GM23338 (cell line): ENCODE data around the gene STX8. TPM values are rescaled to one million over a fixed set of nuclear protein-coding genes. Genes with fewer than 3 reads are reported as not detected.

Experiments used
- ATAC-seq: fragments of 200-7000 bp; cut with Tn5 transposase; 3 replicates; pipeline ENCODE4 v1.9.1; 2020
- DNase-seq: peaks from one replicate; pipeline ENCODE4 v3.0.0-alpha.2; 2015; ENCODE audit warnings: low spot score
- H2AFZ ChIP-seq: fragments of 200-600 bp; sonication (generic); 2 replicates; pipeline ENCODE4 v1.8.0; 2016; ENCODE audit warnings: antibody characterized with exemption, mild to moderate bottlenecking, moderate library complexity
- H3F3A ChIP-seq: fragments of 200-600 bp; sonication (generic); replicated peaks from 2 replicates; pipeline ENCODE4 v1.8.0; 2017; ENCODE audit warnings: antibody characterized with exemption, mixed run types, low read depth
- H3K27ac ChIP-seq: fragments of 200-600 bp; sonication (generic); 2 replicates; pipeline ENCODE4 v1.6.1; 2016; ENCODE audit warnings: low read depth
- H3K27me3 ChIP-seq: fragments of 200-600 bp; sonication (generic); 2 replicates; pipeline ENCODE4 v1.8.0; 2016; ENCODE audit warnings: mild to moderate bottlenecking, mixed run types, moderate library complexity; ENCODE audit not compliant: insufficient read depth
- H3K36me3 ChIP-seq: fragments of 200-600 bp; sonication (generic); 2 replicates; pipeline ENCODE4 v1.8.0; 2016; ENCODE audit warnings: mild to moderate bottlenecking; ENCODE audit not compliant: insufficient read depth
- H3K4me1 ChIP-seq: fragments of 200-600 bp; sonication (generic); 2 replicates; pipeline ENCODE4 v1.8.0; 2016; ENCODE audit warnings: mild to moderate bottlenecking, moderate library complexity; ENCODE audit not compliant: insufficient read depth
- H3K4me2 ChIP-seq: fragments of 200-600 bp; sonication (generic); 2 replicates; pipeline ENCODE4 v1.7.1; 2017; ENCODE audit warnings: mixed run types
- H3K4me3 ChIP-seq: fragments of 200-600 bp; sonication (generic); 2 replicates; pipeline ENCODE4 v1.6.1; 2016; ENCODE audit warnings: mixed run types
- H3K79me2 ChIP-seq: fragments of 200-600 bp; sonication (generic); replicated peaks from 2 replicates; pipeline ENCODE4 v1.8.0; 2017; ENCODE audit warnings: mild to moderate bottlenecking; ENCODE audit not compliant: insufficient read depth
- H3K9me2 ChIP-seq: fragments of 200-600 bp; sonication (generic); 2 replicates; pipeline ENCODE4 v1.8.0; 2017; ENCODE audit not compliant: insufficient read depth
- H4K20me1 ChIP-seq: fragments of 200-600 bp; sonication (generic); replicated peaks from 2 replicates; pipeline ENCODE4 v1.8.0; 2017; ENCODE audit warnings: mild to moderate bottlenecking; ENCODE audit not compliant: insufficient read depth
- H3K27ac Mint-ChIP-seq: 2 replicates; pipeline ENCODE4 v1.8.0; 2020; ENCODE audit warnings: inconsistent platforms, mild to moderate bottlenecking, moderate library complexity, mixed read lengths
- H3K27me3 Mint-ChIP-seq: 3 replicates; pipeline ENCODE4 v1.8.0; 2022; ENCODE audit warnings: low read depth, mild to moderate bottlenecking, moderate library complexity, mixed read lengths, inconsistent platforms; ENCODE audit not compliant: insufficient read depth, poor library complexity
- H3K36me3 Mint-ChIP-seq: 3 replicates; pipeline ENCODE4 v1.8.0; 2021; ENCODE audit warnings: low read depth, mild to moderate bottlenecking, inconsistent platforms, moderate library complexity, mixed read lengths
- H3K4me1 Mint-ChIP-seq: 3 replicates; pipeline ENCODE4 v1.8.0; 2020; ENCODE audit warnings: mild to moderate bottlenecking, inconsistent platforms, mixed read lengths
- H3K4me3 Mint-ChIP-seq: 3 replicates; pipeline ENCODE4 v1.8.0; 2021; ENCODE audit warnings: moderate library complexity, mild to moderate bottlenecking, inconsistent platforms, mixed read lengths
- H3K9me3 Mint-ChIP-seq: 3 replicates; pipeline ENCODE4 v1.8.0; 2020; ENCODE audit warnings: moderate library complexity, mild to moderate bottlenecking, inconsistent platforms, mixed read lengths
- CREB1 ChIP-seq: fragments of 250-450 bp; sonication (Bioruptor Pico); IDR thresholded peaks from 2 replicates; pipeline ENCODE4 v1.5.0; 2020; ENCODE audit warnings: low read depth, mild to moderate bottlenecking, moderate library complexity
- EZH2 ChIP-seq: fragments of 200-600 bp; sonication (generic); IDR thresholded peaks from one replicate; pipeline ENCODE4 v1.8.0; 2017; ENCODE audit warnings: antibody characterized with exemption, mild to moderate bottlenecking, low read depth; ENCODE audit not compliant: unreplicated experiment
- EZH2phosphoT487 ChIP-seq: fragments of 200-600 bp; sonication (generic); IDR thresholded peaks from one replicate; pipeline ENCODE4 v1.8.1; 2018; ENCODE audit warnings: antibody characterized with exemption; ENCODE audit not compliant: unreplicated experiment
- JUNB ChIP-seq: IDR thresholded peaks from one replicate; pipeline ENCODE4 v1.6.1; 2016; ENCODE audit warnings: antibody characterized with exemption; ENCODE audit not compliant: unreplicated experiment
- NANOG ChIP-seq: IDR thresholded peaks from 2 replicates; pipeline ENCODE4 v1.6.1; 2016; ENCODE audit warnings: antibody characterized with exemption, borderline replicate concordance
- POLR2AphosphoS5 ChIP-seq: IDR thresholded peaks from 2 replicates; pipeline ENCODE4 v1.6.1; 2016; ENCODE audit warnings: antibody characterized with exemption, low read depth
- STAT1 ChIP-seq: IDR thresholded peaks from one replicate; pipeline ENCODE4 v1.6.1; 2016; ENCODE audit warnings: antibody characterized with exemption; ENCODE audit not compliant: unreplicated experiment
- ZNF114 ChIP-seq: fragments of 250-450 bp; sonication (Bioruptor Pico); IDR thresholded peaks from 2 replicates; pipeline ENCODE4 v1.5.0; 2020; ENCODE audit warnings: mild to moderate bottlenecking, moderate library complexity
- ZNF331 ChIP-seq: fragments of 250-450 bp; sonication (Bioruptor Pico); IDR thresholded peaks from 2 replicates; pipeline ENCODE4 v1.5.0; 2020; ENCODE audit warnings: low read depth, mild to moderate bottlenecking, moderate library complexity
- polyA plus RNA-seq: library from polyadenylated mRNA; unstranded; fragments of >200 nt; fragmentation: Nextera tagmentation; extraction: Ambion mirVana; gene quantifications from 2 replicates; pipeline ENCODE4 v1.2.1, GENCODE V29; 2016
- total RNA-seq: library from RNA; depleted of rRNA; stranded (reverse); fragments of >200 nt; shearing (Covaris generic); gene quantifications from 2 replicates; pipeline ENCODE4 v1.2.3, GENCODE V29; 2014
- TF ChIP-seq, protein P1 (sequence below): IDR thresholded peaks from one replicate; pipeline ENCODE4 v1.6.1; 2018; ENCODE audit warnings: antibody characterized with exemption; ENCODE audit not compliant: unreplicated experiment
- TF ChIP-seq, protein P2 (sequence below): IDR thresholded peaks from 2 replicates; pipeline ENCODE4 v1.6.1; 2016; ENCODE audit warnings: antibody characterized with exemption
- TF ChIP-seq, protein P3 (sequence below): fragments of 250-450 bp; sonication (Bioruptor Pico); IDR thresholded peaks from 2 replicates; pipeline ENCODE4 v1.5.0; 2020; ENCODE audit warnings: mild to moderate bottlenecking, moderate library complexity
- TF ChIP-seq, protein P4 (sequence below), 2 experiments: fragments of 200-600 bp in 1 of 2; sonication (generic) in 1 of 2; conservative IDR thresholded peaks; 2 replicates each; pipeline versions ENCODE4 v1.5.1 to v1.6.1; 2016 to 2017; ENCODE audit warnings: antibody characterized with exemption in 2 of 2, low read depth in 2 of 2, mild to moderate bottlenecking in 2 of 2, moderate library complexity in 1 of 2

STX8 gene
- total and polyA plus RNA-seq, 2 experiments from 2014 or later: 59.4 to 82.3 TPM

GRCh38 chr17:9223531-9223930 lies 352.1 kb downstream of the STX8 start:
- no peak overlapping the region for H3K27ac ChIP-seq
- H3K79me2 ChIP-seq: no peaks in the 10 kb centered on the region
- no peaks in the 10 kb centered on the region for H3F3A ChIP-seq
- no peak overlapping the region for H3K4me2 ChIP-seq
- no peaks in the 10 kb centered on the region for H3K36me3 ChIP-seq
- no peak overlapping the region for H3K4me3 Mint-ChIP-seq
- DNase-seq: no peak
- no peak for ATAC-seq
- peaks cover 19% of the 10 kb centered on the region for H3K4me1 Mint-ChIP-seq
- no peaks in the 10 kb centered on the region for H3K9me2 ChIP-seq
- H3K27me3 Mint-ChIP-seq: peaks cover 14% of the 10 kb centered on the region
- no peaks in the 10 kb centered on the region for H4K20me1 ChIP-seq
- no peak overlapping the region for H2AFZ ChIP-seq
- H3K27me3 ChIP-seq: no peaks in the 10 kb centered on the region
- H3K4me1 ChIP-seq: no peaks in the 10 kb centered on the region; the same call in 1 of the 2 replicates
- H3K36me3 Mint-ChIP-seq: no peaks in the 10 kb centered on the region
- TF ChIP-seq NANOG (no peak), POLR2AphosphoS5 (no peak), EZH2 (no peak), EZH2phosphoT487 (no peak), ZNF331 (CRISPR knock-in tag) (no peak), STAT1 (no peak), CREB1 (CRISPR knock-in tag) (no peak), JUNB (no peak), ZNF114 (CRISPR knock-in tag) (no peak)
- TF ChIP-seq, protein P1, sequence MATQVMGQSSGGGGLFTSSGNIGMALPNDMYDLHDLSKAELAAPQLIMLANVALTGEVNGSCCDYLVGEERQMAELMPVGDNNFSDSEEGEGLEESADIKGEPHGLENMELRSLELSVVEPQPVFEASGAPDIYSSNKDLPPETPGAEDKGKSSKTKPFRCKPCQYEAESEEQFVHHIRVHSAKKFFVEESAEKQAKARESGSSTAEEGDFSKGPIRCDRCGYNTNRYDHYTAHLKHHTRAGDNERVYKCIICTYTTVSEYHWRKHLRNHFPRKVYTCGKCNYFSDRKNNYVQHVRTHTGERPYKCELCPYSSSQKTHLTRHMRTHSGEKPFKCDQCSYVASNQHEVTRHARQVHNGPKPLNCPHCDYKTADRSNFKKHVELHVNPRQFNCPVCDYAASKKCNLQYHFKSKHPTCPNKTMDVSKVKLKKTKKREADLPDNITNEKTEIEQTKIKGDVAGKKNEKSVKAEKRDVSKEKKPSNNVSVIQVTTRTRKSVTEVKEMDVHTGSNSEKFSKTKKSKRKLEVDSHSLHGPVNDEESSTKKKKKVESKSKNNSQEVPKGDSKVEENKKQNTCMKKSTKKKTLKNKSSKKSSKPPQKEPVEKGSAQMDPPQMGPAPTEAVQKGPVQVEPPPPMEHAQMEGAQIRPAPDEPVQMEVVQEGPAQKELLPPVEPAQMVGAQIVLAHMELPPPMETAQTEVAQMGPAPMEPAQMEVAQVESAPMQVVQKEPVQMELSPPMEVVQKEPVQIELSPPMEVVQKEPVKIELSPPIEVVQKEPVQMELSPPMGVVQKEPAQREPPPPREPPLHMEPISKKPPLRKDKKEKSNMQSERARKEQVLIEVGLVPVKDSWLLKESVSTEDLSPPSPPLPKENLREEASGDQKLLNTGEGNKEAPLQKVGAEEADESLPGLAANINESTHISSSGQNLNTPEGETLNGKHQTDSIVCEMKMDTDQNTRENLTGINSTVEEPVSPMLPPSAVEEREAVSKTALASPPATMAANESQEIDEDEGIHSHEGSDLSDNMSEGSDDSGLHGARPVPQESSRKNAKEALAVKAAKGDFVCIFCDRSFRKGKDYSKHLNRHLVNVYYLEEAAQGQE: no peak
- TF ChIP-seq, protein P2, sequence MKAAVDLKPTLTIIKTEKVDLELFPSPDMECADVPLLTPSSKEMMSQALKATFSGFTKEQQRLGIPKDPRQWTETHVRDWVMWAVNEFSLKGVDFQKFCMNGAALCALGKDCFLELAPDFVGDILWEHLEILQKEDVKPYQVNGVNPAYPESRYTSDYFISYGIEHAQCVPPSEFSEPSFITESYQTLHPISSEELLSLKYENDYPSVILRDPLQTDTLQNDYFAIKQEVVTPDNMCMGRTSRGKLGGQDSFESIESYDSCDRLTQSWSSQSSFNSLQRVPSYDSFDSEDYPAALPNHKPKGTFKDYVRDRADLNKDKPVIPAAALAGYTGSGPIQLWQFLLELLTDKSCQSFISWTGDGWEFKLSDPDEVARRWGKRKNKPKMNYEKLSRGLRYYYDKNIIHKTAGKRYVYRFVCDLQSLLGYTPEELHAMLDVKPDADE: no peak
- TF ChIP-seq, protein P3, sequence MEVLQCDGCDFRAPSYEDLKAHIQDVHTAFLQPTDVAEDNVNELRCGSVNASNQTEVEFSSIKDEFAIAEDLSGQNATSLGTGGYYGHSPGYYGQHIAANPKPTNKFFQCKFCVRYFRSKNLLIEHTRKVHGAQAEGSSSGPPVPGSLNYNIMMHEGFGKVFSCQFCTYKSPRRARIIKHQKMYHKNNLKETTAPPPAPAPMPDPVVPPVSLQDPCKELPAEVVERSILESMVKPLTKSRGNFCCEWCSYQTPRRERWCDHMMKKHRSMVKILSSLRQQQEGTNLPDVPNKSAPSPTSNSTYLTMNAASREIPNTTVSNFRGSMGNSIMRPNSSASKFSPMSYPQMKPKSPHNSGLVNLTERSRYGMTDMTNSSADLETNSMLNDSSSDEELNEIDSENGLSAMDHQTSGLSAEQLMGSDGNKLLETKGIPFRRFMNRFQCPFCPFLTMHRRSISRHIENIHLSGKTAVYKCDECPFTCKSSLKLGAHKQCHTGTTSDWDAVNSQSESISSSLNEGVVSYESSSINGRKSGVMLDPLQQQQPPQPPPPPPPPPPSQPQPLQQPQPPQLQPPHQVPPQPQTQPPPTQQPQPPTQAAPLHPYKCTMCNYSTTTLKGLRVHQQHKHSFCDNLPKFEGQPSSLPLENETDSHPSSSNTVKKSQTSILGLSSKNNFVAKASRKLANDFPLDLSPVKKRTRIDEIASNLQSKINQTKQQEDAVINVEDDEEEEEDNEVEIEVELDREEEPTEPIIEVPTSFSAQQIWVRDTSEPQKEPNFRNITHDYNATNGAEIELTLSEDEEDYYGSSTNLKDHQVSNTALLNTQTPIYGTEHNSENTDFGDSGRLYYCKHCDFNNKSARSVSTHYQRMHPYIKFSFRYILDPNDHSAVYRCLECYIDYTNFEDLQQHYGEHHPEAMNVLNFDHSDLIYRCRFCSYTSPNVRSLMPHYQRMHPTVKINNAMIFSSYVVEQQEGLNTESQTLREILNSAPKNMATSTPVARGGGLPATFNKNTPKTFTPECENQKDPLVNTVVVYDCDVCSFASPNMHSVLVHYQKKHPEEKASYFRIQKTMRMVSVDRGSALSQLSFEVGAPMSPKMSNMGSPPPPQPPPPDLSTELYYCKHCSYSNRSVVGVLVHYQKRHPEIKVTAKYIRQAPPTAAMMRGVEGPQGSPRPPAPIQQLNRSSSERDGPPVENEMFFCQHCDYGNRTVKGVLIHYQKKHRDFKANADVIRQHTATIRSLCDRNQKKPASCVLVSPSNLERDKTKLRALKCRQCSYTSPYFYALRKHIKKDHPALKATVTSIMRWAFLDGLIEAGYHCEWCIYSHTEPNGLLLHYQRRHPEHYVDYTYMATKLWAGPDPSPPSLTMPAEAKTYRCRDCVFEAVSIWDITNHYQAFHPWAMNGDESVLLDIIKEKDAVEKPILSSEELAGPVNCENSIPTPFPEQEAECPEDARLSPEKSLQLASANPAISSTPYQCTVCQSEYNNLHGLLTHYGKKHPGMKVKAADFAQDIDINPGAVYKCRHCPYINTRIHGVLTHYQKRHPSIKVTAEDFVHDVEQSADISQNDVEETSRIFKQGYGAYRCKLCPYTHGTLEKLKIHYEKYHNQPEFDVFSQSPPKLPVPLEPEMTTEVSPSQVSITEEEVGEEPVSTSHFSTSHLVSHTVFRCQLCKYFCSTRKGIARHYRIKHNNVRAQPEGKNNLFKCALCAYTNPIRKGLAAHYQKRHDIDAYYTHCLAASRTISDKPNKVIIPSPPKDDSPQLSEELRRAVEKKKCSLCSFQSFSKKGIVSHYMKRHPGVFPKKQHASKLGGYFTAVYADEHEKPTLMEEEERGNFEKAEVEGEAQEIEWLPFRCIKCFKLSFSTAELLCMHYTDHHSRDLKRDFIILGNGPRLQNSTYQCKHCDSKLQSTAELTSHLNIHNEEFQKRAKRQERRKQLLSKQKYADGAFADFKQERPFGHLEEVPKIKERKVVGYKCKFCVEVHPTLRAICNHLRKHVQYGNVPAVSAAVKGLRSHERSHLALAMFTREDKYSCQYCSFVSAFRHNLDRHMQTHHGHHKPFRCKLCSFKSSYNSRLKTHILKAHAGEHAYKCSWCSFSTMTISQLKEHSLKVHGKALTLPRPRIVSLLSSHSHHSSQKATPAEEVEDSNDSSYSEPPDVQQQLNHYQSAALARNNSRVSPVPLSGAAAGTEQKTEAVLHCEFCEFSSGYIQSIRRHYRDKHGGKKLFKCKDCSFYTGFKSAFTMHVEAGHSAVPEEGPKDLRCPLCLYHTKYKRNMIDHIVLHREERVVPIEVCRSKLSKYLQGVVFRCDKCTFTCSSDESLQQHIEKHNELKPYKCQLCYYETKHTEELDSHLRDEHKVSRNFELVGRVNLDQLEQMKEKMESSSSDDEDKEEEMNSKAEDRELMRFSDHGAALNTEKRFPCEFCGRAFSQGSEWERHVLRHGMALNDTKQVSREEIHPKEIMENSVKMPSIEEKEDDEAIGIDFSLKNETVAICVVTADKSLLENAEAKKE: no peak
- TF ChIP-seq, protein P4, sequence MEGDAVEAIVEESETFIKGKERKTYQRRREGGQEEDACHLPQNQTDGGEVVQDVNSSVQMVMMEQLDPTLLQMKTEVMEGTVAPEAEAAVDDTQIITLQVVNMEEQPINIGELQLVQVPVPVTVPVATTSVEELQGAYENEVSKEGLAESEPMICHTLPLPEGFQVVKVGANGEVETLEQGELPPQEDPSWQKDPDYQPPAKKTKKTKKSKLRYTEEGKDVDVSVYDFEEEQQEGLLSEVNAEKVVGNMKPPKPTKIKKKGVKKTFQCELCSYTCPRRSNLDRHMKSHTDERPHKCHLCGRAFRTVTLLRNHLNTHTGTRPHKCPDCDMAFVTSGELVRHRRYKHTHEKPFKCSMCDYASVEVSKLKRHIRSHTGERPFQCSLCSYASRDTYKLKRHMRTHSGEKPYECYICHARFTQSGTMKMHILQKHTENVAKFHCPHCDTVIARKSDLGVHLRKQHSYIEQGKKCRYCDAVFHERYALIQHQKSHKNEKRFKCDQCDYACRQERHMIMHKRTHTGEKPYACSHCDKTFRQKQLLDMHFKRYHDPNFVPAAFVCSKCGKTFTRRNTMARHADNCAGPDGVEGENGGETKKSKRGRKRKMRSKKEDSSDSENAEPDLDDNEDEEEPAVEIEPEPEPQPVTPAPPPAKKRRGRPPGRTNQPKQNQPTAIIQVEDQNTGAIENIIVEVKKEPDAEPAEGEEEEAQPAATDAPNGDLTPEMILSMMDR (conservative IDR thresholded peaks at IDR 0.05; ENCODE audit: low read depth in 2 of 2): no peak
- H3K9me3 Mint-ChIP-seq: no peaks in the 10 kb centered on the region; the same call in 2 of the 3 replicates
- H3K4me3 ChIP-seq: no peak overlapping the region
- H3K27ac Mint-ChIP-seq: no peak overlapping the region; the same call in 1 of the 2 replicates
